Karpas-422 (cell line): ENCODE results near the gene UBE2J1. TPM values are rescaled to one million over a fixed set of nuclear protein-coding genes. Genes with fewer than 3 reads are reported as not detected.

Experiments
- total RNA-seq: library from RNA; depleted of rRNA; stranded (reverse); fragments of >200 nt; shearing (Covaris generic); gene quantifications from 2 replicates; pipeline ENCODE4 v1.2.3, GENCODE V29; 2014; ENCODE audit warnings: low replicate concordance; rRNA removed

The UBE2J1 gene
- total RNA-seq, 1 experiment from 2014 or later = 48.0 TPM

Other genes starting within 250 kb of the UBE2J1 start
- gene SRSF12, start 234.7 kb downstream of the UBE2J1 start, total RNA-seq = not detected in 2 replicates
- gene PM20D2, start 206.7 kb downstream of the UBE2J1 start, total RNA-seq = 25.4 and 37.3 TPM in 2 replicates
- not detected in 2 replicates for gene GABRR1, start 135.4 kb downstream of the UBE2J1 start, total RNA-seq
- gene GABRR2, start 37.4 kb downstream of the UBE2J1 start, total RNA-seq = 0.11 and 0.22 TPM in 2 replicates
- 0.41 and 0.65 TPM in 2 replicates for gene RRAGD, start 59.6 kb upstream of the UBE2J1 start, total RNA-seq
- gene ANKRD6, start 80.4 kb upstream of the UBE2J1 start, total RNA-seq = not detected in 2 replicates